ENCODE measurements around the gene CXCR6. TPM values are rescaled to one million over a fixed set of nuclear protein-coding genes. Genes with fewer than 3 reads are reported as not detected.

CXCR6 gene
- total RNA-seq, 1 donor from 2014 or later = not detected

- Mint-ChIP-seq H3K27ac (ENCODE audit: unreplicated experiment) (no peak overlapping the region), H3K4me1 (ENCODE audit: unreplicated experiment) (no peaks in the 10 kb centered on the region), H3K4me3 (ENCODE audit: unreplicated experiment) (no peak overlapping the region), H3K27me3 (ENCODE audit: unreplicated experiment) (no peaks in the 10 kb centered on the region), H3K36me3 (ENCODE audit: unreplicated experiment) (peaks cover 55% of the 10 kb centered on the region), H3K9me3 (ENCODE audit: unreplicated experiment) (no peaks in the 10 kb centered on the region)
- DNase-seq (ENCODE audit: extremely low spot score, unreplicated experiment) = no peak
- no peak for TF ChIP-seq CTCF (IDR thresholded peaks at IDR 0.05)
Measured at GRCh38 chr3:45932112-45932511, 11.2 kb upstream of the CXCR6 start.

GRCh38 chr3:45933591-45933990 is 9.7 kb upstream of the CXCR6 start:
- no peak for DNase-seq (ENCODE audit: extremely low spot score, unreplicated experiment)
- Mint-ChIP-seq H3K9me3 (ENCODE audit: unreplicated experiment) (no peaks in the 10 kb centered on the region), H3K27me3 (ENCODE audit: unreplicated experiment) (no peaks in the 10 kb centered on the region)

GRCh38 chr3:45936261-45936660 is 7.0 kb upstream of the CXCR6 start:
- no peak for DNase-seq (ENCODE audit: extremely low spot score, unreplicated experiment)
- H3K36me3 Mint-ChIP-seq (ENCODE audit: unreplicated experiment) = peaks cover 32% of the 10 kb centered on the region
- H3K27ac Mint-ChIP-seq (ENCODE audit: unreplicated experiment) = no peak overlapping the region
- H3K4me3 Mint-ChIP-seq (ENCODE audit: unreplicated experiment) = no peak overlapping the region
- TF ChIP-seq CTCF (IDR thresholded peaks at IDR 0.05) = no peak
- H3K9me3 Mint-ChIP-seq (ENCODE audit: unreplicated experiment) = no peaks in the 10 kb centered on the region
- H3K4me1 Mint-ChIP-seq (ENCODE audit: unreplicated experiment) = no peaks in the 10 kb centered on the region
- H3K27me3 Mint-ChIP-seq (ENCODE audit: unreplicated experiment) = no peaks in the 10 kb centered on the region

More at GRCh38 chr3:45933591-45933990, 9.7 kb upstream of the CXCR6 start:
- no peak overlapping the region for H3K4me3 Mint-ChIP-seq (ENCODE audit: unreplicated experiment)
- TF ChIP-seq CTCF (IDR thresholded peaks at IDR 0.05) = no peak
- no peaks in the 10 kb centered on the region for H3K4me1 Mint-ChIP-seq (ENCODE audit: unreplicated experiment)
- peaks cover 50% of the 10 kb centered on the region for H3K36me3 Mint-ChIP-seq (ENCODE audit: unreplicated experiment)
- H3K27ac Mint-ChIP-seq (ENCODE audit: unreplicated experiment) = no peak overlapping the region

- no peaks in the 10 kb centered on the region for H3K9me3 Mint-ChIP-seq (ENCODE audit: unreplicated experiment)
- no peak for TF ChIP-seq CTCF (IDR thresholded peaks at IDR 0.05)
Measured at GRCh38 chr3:45937206-45938042, 5.8 kb upstream of the CXCR6 start.

GRCh38 chr3:45938043-45938435 is 5.2 kb upstream of the CXCR6 start:
- no peak for DNase-seq (ENCODE audit: extremely low spot score, unreplicated experiment)
- H3K27me3 Mint-ChIP-seq (ENCODE audit: unreplicated experiment) = no peaks in the 10 kb centered on the region
- TF ChIP-seq CTCF (IDR thresholded peaks at IDR 0.05) = no peak
- H3K9me3 Mint-ChIP-seq (ENCODE audit: unreplicated experiment) = no peaks in the 10 kb centered on the region
- no peak overlapping the region for H3K4me3 Mint-ChIP-seq (ENCODE audit: unreplicated experiment)
- H3K4me1 Mint-ChIP-seq (ENCODE audit: unreplicated experiment) = no peaks in the 10 kb centered on the region
- no peak overlapping the region for H3K27ac Mint-ChIP-seq (ENCODE audit: unreplicated experiment)
- H3K36me3 Mint-ChIP-seq (ENCODE audit: unreplicated experiment) = peaks cover 32% of the 10 kb centered on the region

More at GRCh38 chr3:45937206-45938042, 5.8 kb upstream of the CXCR6 start:
- no peak overlapping the region for H3K27ac Mint-ChIP-seq (ENCODE audit: unreplicated experiment)
- H3K27me3 Mint-ChIP-seq (ENCODE audit: unreplicated experiment) = no peaks in the 10 kb centered on the region
- no peak overlapping the region for H3K4me3 Mint-ChIP-seq (ENCODE audit: unreplicated experiment)
- no peaks in the 10 kb centered on the region for H3K4me1 Mint-ChIP-seq (ENCODE audit: unreplicated experiment)
- DNase-seq (ENCODE audit: extremely low spot score, unreplicated experiment) = no peak
- H3K36me3 Mint-ChIP-seq (ENCODE audit: unreplicated experiment) = peaks cover 32% of the 10 kb centered on the region

Measured in osteocyte (in vitro differentiated cells).